Naive thymus-derived CD8-positive, alpha-beta T cell (primary cell): ENCODE measurements around the gene CUL2. TPM values are rescaled to one million over a fixed set of nuclear protein-coding genes. Genes with fewer than 3 reads are reported as not detected.
"Not testable (repeated sequence)": the region's sequence is repeated elsewhere in the genome, so short reads cannot be mapped to it uniquely, and the experiment has no call there.

Source experiments
- ATAC-seq, 2 donors: fragments of 150-1000 bp; cut with Tn5 transposase in 1 of 2; sonication (Bioruptor Pico), chemical (Tn5 transposase) in 1 of 2; 1 replicate in 1 of 2; 2 replicates in 1 of 2; pipeline ENCODE4 v1.10.0; 2021; ENCODE audit warnings: mild to moderate bottlenecking in 2 of 2, moderate library complexity in 2 of 2
- POLR2A ChIA-PET: fragments of 350-600 bp; sonication (Branson Sonifier 250); formaldehyde crosslinking; loops from one replicate; lab custom pipeline; 2021; ENCODE audit warnings: antibody characterized with exemption; lab: Charles Lee
- DNase-seq, 10 donors: peaks; one replicate each; pipeline versions ENCODE4 v3.0.0 to v3.0.0-alpha.2; 2020 to 2022
- H3K27ac Mint-ChIP-seq, 10 donors: one replicate each; pipeline ENCODE4 v1.8.0; 2020 to 2022; ENCODE audit warnings: mild to moderate bottlenecking in 10 of 10, mixed read lengths in 10 of 10, moderate library complexity in 4 of 10, inconsistent platforms in 1 of 10
- H3K27me3 Mint-ChIP-seq, 5 donors: one replicate each; pipeline ENCODE4 v1.8.0; 2021 to 2022; ENCODE audit warnings: mixed read lengths in 5 of 5
- H3K36me3 Mint-ChIP-seq, 3 donors: one replicate each; pipeline ENCODE4 v1.8.0; 2020 to 2022; ENCODE audit warnings: mixed read lengths in 3 of 3, mild to moderate bottlenecking in 2 of 3, inconsistent platforms in 1 of 3
- H3K4me1 Mint-ChIP-seq, 4 donors: one replicate each; pipeline ENCODE4 v1.8.0; 2021 to 2022; ENCODE audit warnings: mixed read lengths in 4 of 4
- H3K4me3 Mint-ChIP-seq, 10 donors: one replicate each; pipeline ENCODE4 v1.8.0; 2020 to 2022; ENCODE audit warnings: mild to moderate bottlenecking in 10 of 10, mixed read lengths in 10 of 10, moderate library complexity in 6 of 10, inconsistent platforms in 1 of 10
- H3K9me3 Mint-ChIP-seq, 9 donors: one replicate each; pipeline ENCODE4 v1.8.0; 2020 to 2022; ENCODE audit warnings: mixed read lengths in 9 of 9, mild to moderate bottlenecking in 3 of 9, inconsistent platforms in 1 of 9, moderate library complexity in 1 of 9
- microRNA-seq: library from miRNA; unstranded; fragments of <30 nt; microRNA quantifications from one replicate; pipeline ENCODE4 v1.2.0, GENCODE V29; 2022; ENCODE audit warnings: borderline microRNAs expressed
- polyA plus RNA-seq, 3 donors: library from polyadenylated mRNA; unstranded; fragments of 300-500 nt; fragmentation: Illumina TruSeq; gene quantifications; one replicate each; pipeline ENCODE4 v1.2.3, GENCODE V29; 2021
- total RNA-seq, 8 experiments: library from RNA in 2 of 8; stranded (reverse) in 2 of 8; gene quantifications; one replicate each; pipeline ENCODE4 v1.2.3 and lab custom pipeline; 2021 to 2026

CUL2 gene
- total and polyA plus RNA-seq, 5 experiments from 2014 or later: 21.9 to 37.6 (median 25.8) TPM

- ATAC-seq, DNase-seq, POLR2A ChIA-PET, H3K4me1 Mint-ChIP-seq, H3K4me3 Mint-ChIP-seq, H3K36me3 Mint-ChIP-seq, H3K27ac Mint-ChIP-seq: not testable (repeated sequence)
- peaks cover 0 to 19% (median 2%) of the 10 kb centered on the region in 5 donors for H3K27me3 Mint-ChIP-seq
- peaks cover 0 to 24% (median 13%) of the 10 kb centered on the region in 9 donors for H3K9me3 Mint-ChIP-seq
Measured at GRCh38 chr10:34971606-34972334, 118.4 kb downstream of the CUL2 start.

- no peak overlapping the region for H3K4me3 Mint-ChIP-seq
- POLR2A ChIA-PET: no interaction called here
- DNase-seq (no peak), ATAC-seq (no peak)
- H3K27me3 Mint-ChIP-seq: peaks cover 0 to 19% (median 2%) of the 10 kb centered on the region in 5 donors
- no peaks in the 10 kb centered on the region for H3K4me1 Mint-ChIP-seq
- H3K27ac Mint-ChIP-seq: no peak overlapping the region
- H3K36me3 Mint-ChIP-seq: no peaks in the 10 kb centered on the region
- H3K9me3 Mint-ChIP-seq: peaks cover 0 to 5% (median 0%) of the 10 kb centered on the region in 9 donors
Measured at GRCh38 chr10:34969171-34969570, 121.0 kb downstream of the CUL2 start.

- H3K27ac Mint-ChIP-seq: no peak overlapping the region
Measured at GRCh38 chr10:34967335-34967880, 122.7 kb downstream of the CUL2 start.

GRCh38 chr10:34966451-34966850, 123.7 kb downstream of the CUL2 start:
- no peaks in the 10 kb centered on the region for H3K4me1 Mint-ChIP-seq
- no peak overlapping the region for H3K27ac Mint-ChIP-seq
- peaks cover 0 to 2% (median 0%) of the 10 kb centered on the region in 9 donors for H3K9me3 Mint-ChIP-seq
- no peak for ATAC-seq
- no peak overlapping the region for H3K4me3 Mint-ChIP-seq
- H3K27me3 Mint-ChIP-seq: peaks cover 0 to 19% (median 2%) of the 10 kb centered on the region in 5 donors
- POLR2A ChIA-PET: no interaction called here
- H3K36me3 Mint-ChIP-seq: no peaks in the 10 kb centered on the region
- no peak for DNase-seq

More at GRCh38 chr10:34967335-34967880, 122.7 kb downstream of the CUL2 start:
- Mint-ChIP-seq H3K4me1 (no peaks in the 10 kb centered on the region), H3K4me3 (no peak overlapping the region), H3K9me3 (peaks cover 0 to 2% (median 0%) of the 10 kb centered on the region in 9 donors), H3K36me3 (no peaks in the 10 kb centered on the region), H3K27me3 (peaks cover 0 to 19% (median 2%) of the 10 kb centered on the region in 5 donors)
- POLR2A ChIA-PET: no interaction called here
- no peak for DNase-seq
- no peak for ATAC-seq

GRCh38 chr10:34966040-34966439, 124.1 kb downstream of the CUL2 start:
- peaks cover 0 to 19% (median 2%) of the 10 kb centered on the region in 5 donors for H3K27me3 Mint-ChIP-seq
- no peak for ATAC-seq
- no peaks in the 10 kb centered on the region for H3K36me3 Mint-ChIP-seq
- H3K4me1 Mint-ChIP-seq: no peaks in the 10 kb centered on the region
- no peak for DNase-seq
- no peak overlapping the region for H3K27ac Mint-ChIP-seq
- H3K4me3 Mint-ChIP-seq: no peak overlapping the region
- H3K9me3 Mint-ChIP-seq: peaks cover 0 to 2% (median 0%) of the 10 kb centered on the region in 9 donors
- POLR2A ChIA-PET: no interaction called here

GRCh38 chr10:34964166-34964800, 125.9 kb downstream of the CUL2 start:
- H3K4me3 Mint-ChIP-seq: no peak overlapping the region
- POLR2A ChIA-PET: no interaction called here
- DNase-seq (no peak), ATAC-seq (no peak)
- no peaks in the 10 kb centered on the region for H3K36me3 Mint-ChIP-seq
- peaks cover 0 to 6% (median 0%) of the 10 kb centered on the region in 5 donors for H3K27me3 Mint-ChIP-seq
- no peaks in the 10 kb centered on the region for H3K9me3 Mint-ChIP-seq
- H3K4me1 Mint-ChIP-seq: no peaks in the 10 kb centered on the region
- no peak overlapping the region for H3K27ac Mint-ChIP-seq

GRCh38 chr10:34962866-34963265, 127.3 kb downstream of the CUL2 start:
- H3K4me3 Mint-ChIP-seq: no peak overlapping the region
- H3K27ac Mint-ChIP-seq: no peak overlapping the region
- POLR2A ChIA-PET: no interaction called here
- DNase-seq (no peak), ATAC-seq (no peak)
- H3K36me3 Mint-ChIP-seq: no peaks in the 10 kb centered on the region
- H3K4me1 Mint-ChIP-seq: no peaks in the 10 kb centered on the region
- no peaks in the 10 kb centered on the region for H3K27me3 Mint-ChIP-seq
- H3K9me3 Mint-ChIP-seq: no peaks in the 10 kb centered on the region

- Mint-ChIP-seq H3K36me3 (no peaks in the 10 kb centered on the region), H3K4me3 (no peak overlapping the region), H3K27ac (no peak overlapping the region), H3K9me3 (no peaks in the 10 kb centered on the region), H3K4me1 (no peaks in the 10 kb centered on the region), H3K27me3 (no peaks in the 10 kb centered on the region)
- ATAC-seq: no peak
- DNase-seq: no peak
- POLR2A ChIA-PET: no interaction called here
Measured at GRCh38 chr10:34960983-34961382, 129.2 kb downstream of the CUL2 start.

- H3K36me3 Mint-ChIP-seq: no peaks in the 10 kb centered on the region
- no peak for DNase-seq
- ATAC-seq: no peak
- peaks cover 0 to 1% (median 0%) of the 10 kb centered on the region in 5 donors for H3K27me3 Mint-ChIP-seq
- H3K4me3 Mint-ChIP-seq: no peak overlapping the region
- POLR2A ChIA-PET: no interaction called here
- H3K4me1 Mint-ChIP-seq: no peaks in the 10 kb centered on the region
- no peaks in the 10 kb centered on the region for H3K9me3 Mint-ChIP-seq
- H3K27ac Mint-ChIP-seq: no peak overlapping the region
Measured at GRCh38 chr10:34959786-34960185, 130.4 kb downstream of the CUL2 start.

GRCh38 chr10:34959321-34959720, 130.8 kb downstream of the CUL2 start:
- no peak for DNase-seq
- H3K27ac Mint-ChIP-seq: no peak overlapping the region
- H3K27me3 Mint-ChIP-seq: peaks cover 0 to 2% (median 0%) of the 10 kb centered on the region in 5 donors
- no peaks in the 10 kb centered on the region for H3K36me3 Mint-ChIP-seq
- ATAC-seq: no peak
- H3K4me1 Mint-ChIP-seq: no peaks in the 10 kb centered on the region
- POLR2A ChIA-PET: no interaction called here
- no peak overlapping the region for H3K4me3 Mint-ChIP-seq
- no peaks in the 10 kb centered on the region for H3K9me3 Mint-ChIP-seq

Small RNA genes lying within 50 kb of the gene (microRNA-seq; reads per million reads assigned to microRNA genes)
- 12.3 reads per million, percentile 31 among the genes with 10 or more reads in this experiment for gene MIR3611

Other genes starting within 250 kb of the CUL2 start
- gene CREM, start 36.5 kb upstream of the CUL2 start, total RNA-seq: 10 to 100 TPM; 16.4 to 17.1 TPM
- gene CREM, start 36.5 kb upstream of the CUL2 start, polyA plus RNA-seq: 10 to 100 TPM; 20.4 to 29.6 (median 23.7) TPM
- 10 to 100 TPM; 72.6 to 78.6 TPM for gene CCNY, start 246.2 kb upstream of the CUL2 start, total RNA-seq
- gene CCNY, start 246.2 kb upstream of the CUL2 start, polyA plus RNA-seq: 10 to 100 TPM; 11.0 to 25.5 (median 24.0) TPM